ENCODE measurements around the gene CCL15.

CCL15 gene

GRCh38 chr17:35948092-35948491, 53.3 kb downstream of the CCL15 start:
- no peak for TF ChIP-seq CTCF (conservative IDR thresholded peaks at IDR 0.05; ENCODE audit: low read depth, low read length)
- no peak for DNase-seq (ENCODE audit: low read depth)
- no peak overlapping the region for H3K4me3 ChIP-seq (ENCODE audit: low read depth, low read length)
